HG03175 (cell line): Measurements from ENCODE around the gene DHX57.

ENCODE experiments used
- ATAC-seq: cut with Tn5 transposase; IDR thresholded peaks from one replicate; pipeline ENCODE4 v1.9.1; 2021; ENCODE audit warnings: mild to moderate bottlenecking, moderate library complexity; ENCODE audit not compliant: unreplicated experiment

Gene DHX57

GRCh38 chr2:38754506-38754905 lies 121.2 kb downstream of the DHX57 start:
- no peak for ATAC-seq

DNA sequence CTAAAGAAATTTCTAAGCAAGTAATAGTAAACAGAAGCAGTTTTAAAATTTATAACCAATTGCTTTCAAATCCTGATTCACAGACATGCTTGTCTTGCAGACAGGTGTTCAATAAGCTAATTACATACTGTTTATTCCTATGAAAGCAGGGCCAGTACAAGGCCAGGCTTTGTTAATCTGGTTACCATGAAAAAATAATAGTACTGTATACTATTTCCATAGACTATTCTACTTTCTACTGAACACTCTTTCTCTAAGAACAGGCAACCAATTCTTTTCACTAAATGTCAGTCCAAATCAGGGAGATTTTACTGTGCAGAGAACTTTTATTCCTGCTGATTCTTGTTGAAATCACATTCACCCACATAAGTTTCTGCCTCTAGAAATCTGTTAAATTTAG lies 121.7 kb downstream of the DHX57 start:
- ATAC-seq = no peak

GRCh38 chr2:38751596-38752410 lies 123.9 kb downstream of the DHX57 start:
- ATAC-seq = peak; percentile 15

DNA sequence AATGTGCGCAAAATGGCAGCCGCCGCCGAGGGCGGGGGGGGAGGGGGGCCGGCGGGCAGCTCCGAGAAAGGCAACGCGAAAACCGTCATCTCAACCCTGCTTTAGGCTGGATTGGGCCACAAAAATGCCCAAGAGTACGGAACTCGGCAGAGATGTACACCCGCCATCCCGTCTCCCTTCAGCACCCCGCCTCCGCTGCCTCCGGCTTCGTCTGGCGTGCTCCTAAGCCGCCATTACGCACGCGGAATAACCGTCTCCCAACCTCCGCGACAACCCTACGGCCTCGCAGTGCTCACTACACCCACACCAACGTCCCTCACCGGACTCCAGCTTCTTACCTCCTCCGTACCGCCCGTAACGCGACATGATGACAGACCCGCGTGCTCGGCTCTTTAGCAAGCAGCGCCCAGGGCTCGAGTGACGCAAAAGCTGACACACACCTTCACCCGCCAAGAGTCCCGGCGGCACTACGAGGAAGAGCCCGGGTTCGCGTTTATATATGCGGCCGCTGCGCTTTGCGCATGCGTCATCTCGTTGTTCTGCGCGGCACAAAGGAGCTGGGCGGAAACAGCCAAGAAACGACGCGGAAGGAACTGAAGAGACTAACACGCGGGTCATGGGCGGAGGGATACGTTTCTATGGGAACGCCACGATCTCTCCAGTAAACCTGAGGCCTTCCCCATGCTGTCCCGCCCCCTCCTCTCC lies 124.7 kb downstream of the DHX57 start, which contains the start of gene SRSF7:
SRSF7 (minus strand) TSS at position 471 of the 705 bp plus-strand sequence; CDS start at position 366, 105 bp downstream.
- ATAC-seq = peak; percentile 79

- ATAC-seq = peak; percentile 27
Observed at GRCh38 chr2:38750011-38750890, 125.5 kb downstream of the DHX57 start.

DNA sequence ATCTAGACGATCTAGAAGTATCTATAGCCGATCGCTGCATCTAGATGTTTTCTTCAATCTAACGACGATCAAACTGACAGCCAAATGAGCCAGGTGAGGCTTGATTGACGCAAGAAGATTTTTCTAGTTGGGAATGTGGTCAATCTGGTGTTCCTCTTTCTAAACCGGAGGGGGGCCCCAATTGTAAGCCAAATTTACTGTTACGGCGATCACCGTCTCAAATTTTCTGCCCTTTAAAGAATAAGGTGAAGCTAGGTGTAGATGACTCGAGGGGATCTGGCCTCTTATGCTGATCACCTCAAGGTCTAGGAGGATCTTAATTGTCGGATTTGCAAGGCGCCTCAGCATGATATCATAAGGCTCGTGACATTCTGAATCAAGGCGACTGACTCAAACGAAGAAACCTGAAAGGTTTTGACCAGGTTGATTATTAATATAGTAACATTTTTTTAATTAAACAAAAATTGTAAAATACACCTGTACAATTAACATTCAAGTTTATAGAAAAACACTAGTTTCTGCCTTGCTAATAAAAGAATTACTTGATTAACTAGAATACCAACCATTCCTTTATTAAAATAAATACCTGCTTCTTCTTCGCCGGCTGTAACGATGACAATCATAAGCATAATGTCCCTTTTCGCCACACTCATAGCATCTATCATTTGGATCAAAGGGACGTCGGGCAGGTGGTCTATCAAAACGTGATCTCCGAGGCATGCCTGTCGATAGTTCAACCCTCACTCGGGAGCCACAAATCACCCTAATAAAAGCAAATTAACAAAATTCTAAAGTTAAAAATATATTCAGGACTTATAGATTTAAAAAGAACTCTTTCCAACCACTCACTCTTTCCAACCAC lies 126.6 kb downstream of the DHX57 start:
- no peak for ATAC-seq

GRCh38 chr2:38748391-38748790 lies 127.3 kb downstream of the DHX57 start:
- ATAC-seq = no peak

DNA sequence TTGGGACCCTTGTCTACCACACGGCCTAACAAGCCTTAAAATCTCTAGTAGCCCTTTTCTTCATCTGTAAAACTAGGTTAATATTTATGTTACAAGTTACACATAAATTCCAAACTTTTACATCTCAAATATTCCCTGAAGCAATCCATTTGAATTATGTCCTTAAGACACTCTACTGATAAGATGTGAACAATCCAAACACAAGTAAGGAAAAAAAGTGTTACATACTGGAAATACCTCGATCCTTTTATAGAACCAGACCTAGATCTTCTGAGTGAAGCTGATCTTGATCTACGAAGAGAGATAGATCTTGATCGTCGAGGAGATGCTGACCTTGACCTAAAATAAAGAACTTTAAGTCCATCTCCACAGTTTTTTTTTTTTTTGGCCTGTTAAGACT lies 127.9 kb downstream of the DHX57 start:
- no peak for ATAC-seq
